ENCODE results near the gene EPHA8. TPM values are rescaled to one million over a fixed set of nuclear protein-coding genes. Genes with fewer than 3 reads are reported as not detected.

Gene EPHA8
- polyA plus RNA-seq, 3 donors = 2.0 to 4.5 (median 2.4) TPM

DNA sequence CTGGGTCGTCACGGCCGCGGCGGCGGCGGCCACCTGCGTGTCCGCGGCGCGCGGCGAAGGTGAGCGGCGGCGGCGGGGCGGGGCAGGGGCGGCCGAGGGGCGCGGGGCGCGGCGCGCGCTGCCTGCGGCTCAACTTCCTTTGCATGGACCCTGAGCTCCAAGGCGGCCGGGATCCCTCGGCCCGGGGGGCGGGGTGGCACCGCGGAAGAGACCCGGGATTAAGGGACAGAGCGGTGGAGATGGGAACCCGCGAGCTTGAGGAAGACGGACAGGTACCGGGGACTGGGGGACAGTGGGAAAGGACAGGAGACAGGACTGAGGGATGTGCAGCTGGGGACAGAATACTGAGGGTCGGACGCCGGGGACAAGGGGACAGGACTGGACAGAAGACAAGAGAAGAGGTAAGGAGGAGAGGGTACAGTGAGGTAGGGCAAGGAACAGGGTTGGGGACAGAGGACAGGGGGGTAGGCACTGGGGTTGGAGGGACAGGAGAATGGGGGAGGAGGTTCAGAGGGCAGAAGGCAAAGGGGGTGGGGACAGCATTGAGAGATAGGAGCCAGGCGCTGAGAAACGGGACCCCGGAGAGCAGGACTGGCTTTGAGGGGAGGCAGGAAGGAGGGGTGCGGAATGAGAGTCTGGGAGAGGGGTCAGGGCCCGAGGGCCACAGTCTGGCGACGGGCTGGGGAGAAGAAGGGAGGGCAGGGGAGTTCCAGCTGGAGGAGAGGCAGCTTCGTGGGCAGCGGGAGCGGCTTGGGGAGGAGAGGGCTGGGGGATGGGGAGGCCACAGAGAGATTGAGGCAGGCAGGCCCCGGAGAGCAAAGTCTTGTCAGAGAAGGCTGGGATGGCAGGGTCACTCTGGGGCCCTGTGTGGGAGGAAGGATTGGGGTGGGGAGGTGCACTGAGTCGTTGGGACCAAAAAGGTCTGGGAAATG is 648 bp downstream of the EPHA8 start:
- no peak for DNase-seq

DNA sequence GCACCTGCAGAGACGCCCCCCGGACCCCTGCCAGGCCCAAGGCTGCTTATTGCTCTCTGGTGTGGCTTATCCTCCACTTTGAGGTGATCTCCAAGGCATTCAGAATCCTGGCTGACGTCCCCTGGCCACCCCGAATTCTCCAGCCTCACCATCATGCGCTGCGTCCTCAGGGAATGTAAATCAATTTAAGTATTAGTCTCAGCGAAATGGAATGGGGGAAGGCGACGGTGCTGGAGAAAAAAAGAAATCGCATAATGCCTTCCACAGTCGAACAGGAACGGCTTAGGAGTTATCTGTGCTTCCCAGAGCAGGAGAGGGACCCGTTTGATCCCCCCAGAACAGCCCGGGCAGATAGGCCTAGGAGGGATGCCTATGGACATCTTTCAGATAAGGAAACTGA is 2.9 kb downstream of the EPHA8 start:
- DNase-seq = no peak

GRCh38 chr1:22567197-22567596 is 3.9 kb downstream of the EPHA8 start:
- no peak for DNase-seq

DNA sequence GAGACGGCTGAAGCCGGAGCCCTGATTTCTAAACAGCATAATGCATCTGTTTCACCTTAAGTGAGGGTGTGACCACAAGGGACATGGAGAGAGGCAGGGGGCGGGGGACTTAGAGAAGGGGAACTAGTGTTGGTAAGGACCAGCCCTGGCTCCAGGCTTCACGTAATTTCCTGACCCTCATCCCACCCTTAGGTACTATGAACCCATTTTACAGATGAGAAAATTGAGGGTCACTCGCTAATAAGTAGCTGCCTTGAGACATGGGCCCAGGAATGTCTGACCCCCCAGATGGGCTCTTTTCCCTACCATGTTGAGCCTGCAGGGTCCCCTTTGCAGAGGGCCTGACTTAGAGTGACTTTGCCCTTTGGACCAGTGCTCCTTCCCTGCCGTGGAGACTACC is 4.7 kb downstream of the EPHA8 start:
- no peak for DNase-seq

GRCh38 chr1:22569269-22569668 is 6.0 kb downstream of the EPHA8 start:
- no peak for DNase-seq

DNA sequence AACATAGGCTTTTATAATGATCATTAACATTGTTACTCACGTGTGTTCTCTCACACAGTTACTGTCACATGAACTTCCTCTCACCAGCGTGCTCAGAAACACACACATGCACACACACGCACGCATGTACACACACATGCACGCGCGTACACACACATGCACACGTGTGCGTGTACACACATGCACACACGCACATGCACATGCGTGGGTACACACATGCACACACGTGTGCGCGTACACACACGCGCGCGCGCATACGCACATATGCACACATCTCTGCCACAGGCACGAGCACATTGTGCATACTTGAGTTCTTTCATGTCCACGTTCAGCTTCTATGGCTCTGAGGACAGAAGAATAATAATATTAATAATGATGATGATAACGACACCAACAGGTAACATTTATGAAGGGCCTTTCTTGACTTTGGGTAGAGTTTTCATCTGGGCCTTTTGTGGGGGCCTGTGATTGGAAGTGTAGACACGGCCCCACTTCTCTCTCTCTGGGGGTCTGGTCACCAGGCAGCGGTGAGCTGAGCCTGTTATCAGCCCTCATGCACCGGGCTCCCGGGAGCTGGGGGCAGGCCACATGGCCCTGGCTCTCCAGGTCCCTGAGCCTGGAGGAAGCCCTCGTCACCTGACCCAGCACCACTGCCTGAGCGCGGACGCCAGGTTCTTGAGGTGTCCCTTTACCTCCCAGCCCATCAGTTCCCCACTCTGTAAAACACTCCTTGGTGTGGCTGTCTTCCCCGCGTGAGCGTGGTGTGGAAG is 7.0 kb downstream of the EPHA8 start:
- DNase-seq = no peak

DNA sequence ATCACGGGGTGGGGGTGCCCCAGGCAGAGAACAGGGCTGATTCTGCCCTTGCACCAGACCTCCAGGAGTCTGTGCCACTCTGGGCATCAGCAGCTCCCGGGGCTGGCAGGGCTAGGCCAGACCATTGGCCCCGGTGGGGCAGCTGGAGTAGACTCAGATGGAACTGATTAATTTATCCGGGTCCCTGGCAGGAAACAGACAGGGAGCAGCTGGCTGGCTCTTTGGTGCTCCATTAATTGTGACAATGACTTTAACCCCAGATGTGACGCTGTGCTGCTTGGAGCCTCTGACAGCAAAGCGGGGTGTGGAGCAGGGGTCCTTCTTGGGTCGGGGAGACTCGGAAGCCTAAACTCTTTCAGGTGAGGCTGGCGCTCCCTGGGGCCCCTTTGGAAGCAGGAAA is 9.5 kb downstream of the EPHA8 start:
- DNase-seq = no peak

DNA sequence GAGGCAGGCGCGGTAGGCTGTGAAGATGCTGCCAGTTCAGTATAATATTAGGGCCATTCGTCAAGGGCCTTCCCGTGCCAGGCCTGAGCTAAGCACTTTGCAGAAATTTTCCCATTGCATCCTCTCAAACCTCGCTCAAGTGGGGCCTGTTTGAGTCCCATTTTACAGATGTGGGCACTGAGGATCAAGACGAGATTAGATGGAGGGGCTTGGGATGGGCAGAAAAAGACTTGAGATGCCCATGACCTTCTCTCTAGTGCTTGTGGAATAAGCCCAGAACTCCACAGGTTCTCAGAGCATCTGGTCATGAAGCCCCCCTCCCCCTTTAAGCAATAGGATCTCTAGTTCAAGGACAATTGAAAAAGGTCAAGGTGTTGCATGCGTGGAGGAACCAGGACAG is 9.9 kb downstream of the EPHA8 start:
- no peak for DNase-seq

GRCh38 chr1:22575532-22576149 is 12.4 kb downstream of the EPHA8 start:
- DNase-seq = no peak

- DNase-seq = no peak
Observed at GRCh38 chr1:22576150-22576544, 12.9 kb downstream of the EPHA8 start.

DNA sequence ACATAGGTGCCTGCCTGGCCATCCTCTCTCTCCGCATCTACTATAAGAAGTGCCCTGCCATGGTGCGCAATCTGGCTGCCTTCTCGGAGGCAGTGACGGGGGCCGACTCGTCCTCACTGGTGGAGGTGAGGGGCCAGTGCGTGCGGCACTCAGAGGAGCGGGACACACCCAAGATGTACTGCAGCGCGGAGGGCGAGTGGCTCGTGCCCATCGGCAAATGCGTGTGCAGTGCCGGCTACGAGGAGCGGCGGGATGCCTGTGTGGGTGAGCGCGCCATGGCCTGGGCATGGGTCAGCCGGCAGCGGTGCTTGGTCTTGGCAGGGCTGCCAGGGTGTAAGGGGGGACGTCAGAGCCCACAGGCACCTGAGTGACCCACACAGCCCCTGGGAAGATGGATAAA is 13.3 kb downstream of the EPHA8 start:
- no peak for DNase-seq

DNA sequence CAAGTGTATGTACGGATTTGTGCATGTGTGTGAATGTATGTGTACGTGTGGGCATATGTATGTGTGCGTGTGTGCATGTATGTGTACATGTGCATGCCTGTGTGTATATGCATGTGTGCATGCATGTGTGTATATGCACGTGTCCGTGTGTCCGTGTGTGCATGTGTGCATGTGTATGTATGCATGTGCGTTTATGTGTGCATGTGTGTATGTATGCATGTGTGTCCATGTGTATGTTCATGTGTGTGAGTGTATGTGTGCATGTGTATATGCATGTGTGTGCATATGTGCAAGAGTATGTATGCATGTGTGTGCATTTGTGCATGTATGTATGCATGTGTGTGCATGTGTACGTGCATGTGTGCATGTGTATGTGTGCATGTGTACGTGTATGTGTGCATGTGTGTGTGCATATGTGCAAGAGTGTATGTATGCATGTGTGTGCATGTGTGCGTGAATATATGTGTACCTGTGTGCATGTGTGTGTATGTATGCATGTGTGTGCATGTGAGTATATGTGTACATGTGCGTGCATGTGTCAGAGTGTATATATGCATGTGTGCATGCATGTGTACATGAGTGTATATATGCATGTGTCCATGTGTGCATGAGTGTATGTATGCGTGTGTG is 15.6 kb downstream of the EPHA8 start:
- DNase-seq = no peak

- DNase-seq = no peak
Observed at GRCh38 chr1:22579541-22580155, 16.4 kb downstream of the EPHA8 start.

DNA sequence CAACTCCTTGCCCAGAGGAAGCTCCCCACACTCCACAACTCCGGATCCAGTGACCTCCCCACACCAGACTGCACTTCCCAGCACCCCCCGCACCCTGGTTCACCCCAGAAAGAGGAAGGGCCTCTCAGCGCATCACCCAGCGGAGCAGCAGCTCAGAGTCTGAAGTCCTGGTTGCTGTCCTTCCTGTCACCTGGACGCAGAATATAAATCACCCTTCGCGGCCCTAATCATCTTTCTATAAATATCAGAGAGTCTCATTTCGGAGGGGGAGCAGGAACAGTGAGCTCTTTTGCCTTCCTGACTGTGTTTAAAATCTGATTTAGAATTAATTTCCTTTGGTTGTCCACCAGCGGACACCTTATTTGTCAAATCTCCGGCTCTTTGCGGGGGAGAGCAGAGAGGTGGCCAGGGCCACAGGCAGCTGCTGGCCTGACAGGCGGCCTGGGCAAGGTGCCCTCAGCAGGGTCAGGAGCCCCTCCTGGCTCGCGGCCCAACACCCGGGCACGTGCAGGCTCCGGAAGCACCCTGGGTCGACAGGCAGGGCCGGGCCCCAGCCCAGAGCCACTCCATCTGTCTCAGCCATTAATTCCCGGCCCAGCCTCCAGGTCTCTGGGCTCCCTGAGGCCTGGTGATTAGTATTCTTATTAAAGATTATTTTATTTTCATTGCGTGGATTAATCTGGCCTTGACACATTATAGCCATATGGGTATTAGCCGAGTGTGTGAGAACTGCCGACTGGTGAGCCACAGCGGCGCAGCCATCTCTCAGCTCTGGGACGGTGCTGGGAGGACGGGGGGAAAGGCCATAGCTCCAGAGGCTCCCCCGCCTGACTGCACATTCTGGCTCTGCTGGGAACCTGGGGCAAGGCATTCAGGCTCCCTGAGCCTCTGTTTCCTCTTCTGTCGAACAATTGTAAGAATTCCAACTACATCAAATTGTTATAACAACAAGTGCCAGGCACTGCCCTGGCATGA is 19.7 kb downstream of the EPHA8 start:
- no peak for DNase-seq

GRCh38 chr1:22584001-22584562 is 20.8 kb downstream of the EPHA8 start:
- no peak for DNase-seq

DNA sequence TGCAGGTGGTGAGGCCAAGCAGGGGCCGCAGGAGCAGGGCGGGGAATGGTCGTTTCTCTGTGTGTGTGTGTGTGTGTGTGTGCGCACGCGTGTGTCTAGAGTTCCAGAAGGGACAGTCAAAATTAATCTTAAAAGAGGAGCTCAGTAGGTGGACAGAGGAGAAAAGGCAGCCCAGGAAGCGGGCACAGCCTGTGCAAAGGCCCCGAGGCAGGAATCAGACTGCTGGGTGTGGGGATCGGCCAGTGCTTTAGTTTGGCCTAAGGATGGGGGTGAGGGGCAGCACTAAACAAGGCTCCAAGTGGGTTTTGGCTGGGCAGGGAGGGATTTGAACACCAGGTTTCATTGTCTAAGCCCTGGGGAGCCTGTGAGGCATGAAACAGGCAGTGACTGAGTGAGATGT is 21.7 kb downstream of the EPHA8 start:
- no peak for DNase-seq

DNA sequence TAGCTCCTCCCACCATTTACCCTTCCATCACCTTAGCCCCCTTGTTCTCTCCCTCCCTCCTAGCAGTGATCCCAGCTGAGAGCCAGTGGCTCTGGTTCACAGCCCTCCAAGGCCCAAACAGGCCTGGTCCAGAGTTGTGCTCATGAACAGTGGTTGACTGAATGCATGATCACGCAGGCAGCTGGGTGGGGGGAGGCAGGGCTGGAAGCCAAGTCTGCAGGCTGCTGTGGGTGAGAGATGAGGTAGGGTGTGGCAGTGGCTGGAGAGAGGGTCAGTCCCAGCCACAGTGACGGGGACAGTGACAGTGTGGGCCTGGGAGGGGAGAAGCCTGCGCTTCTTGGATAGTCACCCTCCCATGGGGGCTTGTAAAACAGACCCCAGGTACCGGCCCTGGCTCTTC is 22.2 kb downstream of the EPHA8 start:
- no peak for DNase-seq

GRCh38 chr1:22586356-22587130 is 23.3 kb downstream of the EPHA8 start:
- DNase-seq = no peak

DNA sequence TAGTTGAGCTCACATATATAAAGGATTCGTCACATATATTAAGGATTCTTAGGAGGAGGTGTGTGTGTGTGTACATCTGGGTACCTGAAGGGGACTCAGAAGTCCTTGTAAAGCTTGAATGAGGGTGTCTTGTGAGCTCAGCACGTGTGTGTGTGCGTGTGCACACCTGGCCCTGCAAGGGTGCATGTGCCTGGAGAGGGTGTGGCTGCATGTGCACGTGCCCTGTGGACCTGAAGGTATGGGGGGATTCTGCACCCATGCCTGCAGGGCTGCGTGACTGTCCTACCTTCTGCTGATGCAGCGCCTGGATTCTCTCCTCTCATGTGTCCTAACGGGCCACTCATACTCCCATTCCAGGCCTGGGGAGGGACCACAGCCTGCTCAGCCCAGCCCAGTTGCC is 24.0 kb downstream of the EPHA8 start:
- DNase-seq = no peak

All from renal pelvis (tissue), 4 donors.